ENCODE data around the gene ZNF473. TPM values are rescaled to one million over a fixed set of nuclear protein-coding genes. Genes with fewer than 3 reads are reported as not detected.
A peak's percentile ranks its signal among the peaks of the same experiment; 100 is the strongest.

Gene ZNF473
- total and polyA plus RNA-seq, 2 experiments from 2014 or later: 3.3 to 18.9 TPM

DNA sequence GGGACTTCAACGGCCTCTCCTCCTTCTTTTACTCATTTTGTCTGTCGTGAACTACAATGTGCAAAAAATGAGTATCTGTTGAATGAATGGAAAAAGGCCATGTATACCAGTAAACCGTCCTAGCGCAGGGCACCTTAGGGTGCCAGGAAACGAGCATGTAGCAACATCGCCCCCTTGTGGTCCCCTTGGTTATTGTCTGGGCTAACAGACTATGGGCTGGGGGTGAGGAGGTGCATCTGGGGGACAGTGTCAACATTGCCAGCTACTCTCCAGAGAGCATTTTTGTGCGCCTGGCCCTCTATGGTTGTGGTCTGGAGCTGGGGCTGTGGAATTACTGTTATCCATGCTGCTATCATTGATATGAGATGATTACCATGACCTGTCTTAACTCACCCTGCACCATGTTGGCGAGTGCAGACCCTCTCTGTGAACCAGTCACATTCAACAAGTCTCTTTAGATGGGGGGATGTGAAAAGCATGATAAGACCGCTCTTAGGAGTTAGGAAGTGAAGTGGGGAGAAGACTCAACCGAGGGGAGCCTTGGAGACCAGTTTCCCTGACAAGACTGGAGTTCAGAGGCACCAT, 42.1 kb upstream of the ZNF473 start:
- no peaks in the 10 kb centered on the region; the same call in 2 of the 3 replicates for H3K4me1 Mint-ChIP-seq
- no peak overlapping the region for H3K4me3 Mint-ChIP-seq
- no peak overlapping the region for H3K27ac Mint-ChIP-seq

DNA sequence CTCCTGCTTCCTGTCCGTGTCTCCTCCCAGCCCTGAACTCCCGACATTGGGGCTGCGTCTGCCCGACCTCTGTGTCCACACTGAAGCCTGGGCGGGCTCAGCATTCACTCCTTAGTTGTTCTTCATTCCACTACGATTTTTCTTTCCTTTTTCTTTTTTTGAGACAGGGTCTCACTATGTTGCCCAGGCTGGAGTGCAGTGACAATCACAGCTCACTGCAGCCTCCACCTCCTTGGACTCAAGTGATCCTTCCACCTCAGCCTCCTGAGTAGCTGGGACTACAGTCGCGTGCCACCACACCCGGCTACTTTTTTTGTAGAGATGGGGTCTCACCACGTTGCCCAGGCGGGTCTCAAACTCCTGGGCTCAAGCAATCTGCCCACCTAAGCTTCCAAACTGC, 41.3 kb upstream of the ZNF473 start:
- Histone ChIP-seq H3K4me2 (no peak overlapping the region), H2AFZ (no peak overlapping the region), H3K9me2 (ENCODE audit: insufficient read depth) (no peaks in the 10 kb centered on the region), H3K27ac (ENCODE audit: low read depth) (no peak overlapping the region), H3K36me3 (ENCODE audit: insufficient read depth) (no peaks in the 10 kb centered on the region), H3K4me3 (no peak overlapping the region), H4K20me1 (replicated peaks; ENCODE audit: insufficient read depth) (no peaks in the 10 kb centered on the region; the same call in 1 of the 2 replicates), H3F3A (replicated peaks; ENCODE audit: low read depth) (no peaks in the 10 kb centered on the region), H3K27me3 (ENCODE audit: insufficient read depth) (no peaks in the 10 kb centered on the region), H3K4me1 (ENCODE audit: insufficient read depth) (no peaks in the 10 kb centered on the region), H3K79me2 (replicated peaks; ENCODE audit: insufficient read depth) (no peaks in the 10 kb centered on the region)
- H3K27me3 Mint-ChIP-seq (ENCODE audit: insufficient read depth, low read depth, poor library complexity): peaks cover 7% of the 10 kb centered on the region
- DNase-seq (ENCODE audit: low spot score) (no peak), ATAC-seq (no peak)
- H3K27ac Mint-ChIP-seq: no peak overlapping the region
- H3K36me3 Mint-ChIP-seq (ENCODE audit: low read depth): no peaks in the 10 kb centered on the region; the same call in 1 of the 3 replicates
- H3K4me1 Mint-ChIP-seq: no peaks in the 10 kb centered on the region; the same call in 2 of the 3 replicates
- H3K4me3 Mint-ChIP-seq: no peak overlapping the region
- peaks cover 3% of the 10 kb centered on the region; the same call in 2 of the 3 replicates for H3K9me3 Mint-ChIP-seq
- TF ChIP-seq CREB1 (CRISPR knock-in tag; IDR thresholded peaks at IDR 0.05; ENCODE audit: low read depth) (no peak), EZH2phosphoT487 (IDR thresholded peaks at IDR 0.05; ENCODE audit: unreplicated experiment) (no peak)
- TF ChIP-seq, protein P1, sequence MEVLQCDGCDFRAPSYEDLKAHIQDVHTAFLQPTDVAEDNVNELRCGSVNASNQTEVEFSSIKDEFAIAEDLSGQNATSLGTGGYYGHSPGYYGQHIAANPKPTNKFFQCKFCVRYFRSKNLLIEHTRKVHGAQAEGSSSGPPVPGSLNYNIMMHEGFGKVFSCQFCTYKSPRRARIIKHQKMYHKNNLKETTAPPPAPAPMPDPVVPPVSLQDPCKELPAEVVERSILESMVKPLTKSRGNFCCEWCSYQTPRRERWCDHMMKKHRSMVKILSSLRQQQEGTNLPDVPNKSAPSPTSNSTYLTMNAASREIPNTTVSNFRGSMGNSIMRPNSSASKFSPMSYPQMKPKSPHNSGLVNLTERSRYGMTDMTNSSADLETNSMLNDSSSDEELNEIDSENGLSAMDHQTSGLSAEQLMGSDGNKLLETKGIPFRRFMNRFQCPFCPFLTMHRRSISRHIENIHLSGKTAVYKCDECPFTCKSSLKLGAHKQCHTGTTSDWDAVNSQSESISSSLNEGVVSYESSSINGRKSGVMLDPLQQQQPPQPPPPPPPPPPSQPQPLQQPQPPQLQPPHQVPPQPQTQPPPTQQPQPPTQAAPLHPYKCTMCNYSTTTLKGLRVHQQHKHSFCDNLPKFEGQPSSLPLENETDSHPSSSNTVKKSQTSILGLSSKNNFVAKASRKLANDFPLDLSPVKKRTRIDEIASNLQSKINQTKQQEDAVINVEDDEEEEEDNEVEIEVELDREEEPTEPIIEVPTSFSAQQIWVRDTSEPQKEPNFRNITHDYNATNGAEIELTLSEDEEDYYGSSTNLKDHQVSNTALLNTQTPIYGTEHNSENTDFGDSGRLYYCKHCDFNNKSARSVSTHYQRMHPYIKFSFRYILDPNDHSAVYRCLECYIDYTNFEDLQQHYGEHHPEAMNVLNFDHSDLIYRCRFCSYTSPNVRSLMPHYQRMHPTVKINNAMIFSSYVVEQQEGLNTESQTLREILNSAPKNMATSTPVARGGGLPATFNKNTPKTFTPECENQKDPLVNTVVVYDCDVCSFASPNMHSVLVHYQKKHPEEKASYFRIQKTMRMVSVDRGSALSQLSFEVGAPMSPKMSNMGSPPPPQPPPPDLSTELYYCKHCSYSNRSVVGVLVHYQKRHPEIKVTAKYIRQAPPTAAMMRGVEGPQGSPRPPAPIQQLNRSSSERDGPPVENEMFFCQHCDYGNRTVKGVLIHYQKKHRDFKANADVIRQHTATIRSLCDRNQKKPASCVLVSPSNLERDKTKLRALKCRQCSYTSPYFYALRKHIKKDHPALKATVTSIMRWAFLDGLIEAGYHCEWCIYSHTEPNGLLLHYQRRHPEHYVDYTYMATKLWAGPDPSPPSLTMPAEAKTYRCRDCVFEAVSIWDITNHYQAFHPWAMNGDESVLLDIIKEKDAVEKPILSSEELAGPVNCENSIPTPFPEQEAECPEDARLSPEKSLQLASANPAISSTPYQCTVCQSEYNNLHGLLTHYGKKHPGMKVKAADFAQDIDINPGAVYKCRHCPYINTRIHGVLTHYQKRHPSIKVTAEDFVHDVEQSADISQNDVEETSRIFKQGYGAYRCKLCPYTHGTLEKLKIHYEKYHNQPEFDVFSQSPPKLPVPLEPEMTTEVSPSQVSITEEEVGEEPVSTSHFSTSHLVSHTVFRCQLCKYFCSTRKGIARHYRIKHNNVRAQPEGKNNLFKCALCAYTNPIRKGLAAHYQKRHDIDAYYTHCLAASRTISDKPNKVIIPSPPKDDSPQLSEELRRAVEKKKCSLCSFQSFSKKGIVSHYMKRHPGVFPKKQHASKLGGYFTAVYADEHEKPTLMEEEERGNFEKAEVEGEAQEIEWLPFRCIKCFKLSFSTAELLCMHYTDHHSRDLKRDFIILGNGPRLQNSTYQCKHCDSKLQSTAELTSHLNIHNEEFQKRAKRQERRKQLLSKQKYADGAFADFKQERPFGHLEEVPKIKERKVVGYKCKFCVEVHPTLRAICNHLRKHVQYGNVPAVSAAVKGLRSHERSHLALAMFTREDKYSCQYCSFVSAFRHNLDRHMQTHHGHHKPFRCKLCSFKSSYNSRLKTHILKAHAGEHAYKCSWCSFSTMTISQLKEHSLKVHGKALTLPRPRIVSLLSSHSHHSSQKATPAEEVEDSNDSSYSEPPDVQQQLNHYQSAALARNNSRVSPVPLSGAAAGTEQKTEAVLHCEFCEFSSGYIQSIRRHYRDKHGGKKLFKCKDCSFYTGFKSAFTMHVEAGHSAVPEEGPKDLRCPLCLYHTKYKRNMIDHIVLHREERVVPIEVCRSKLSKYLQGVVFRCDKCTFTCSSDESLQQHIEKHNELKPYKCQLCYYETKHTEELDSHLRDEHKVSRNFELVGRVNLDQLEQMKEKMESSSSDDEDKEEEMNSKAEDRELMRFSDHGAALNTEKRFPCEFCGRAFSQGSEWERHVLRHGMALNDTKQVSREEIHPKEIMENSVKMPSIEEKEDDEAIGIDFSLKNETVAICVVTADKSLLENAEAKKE (CRISPR knock-in tag; IDR thresholded peaks at IDR 0.05): no peak

More for the DNA sequence above, 42.1 kb upstream of the ZNF473 start:
- Histone ChIP-seq H3K79me2 (replicated peaks; ENCODE audit: insufficient read depth) (no peaks in the 10 kb centered on the region), H3K36me3 (ENCODE audit: insufficient read depth) (no peaks in the 10 kb centered on the region), H3K27ac (ENCODE audit: low read depth) (no peak overlapping the region), H3K4me2 (no peak overlapping the region), H4K20me1 (replicated peaks; ENCODE audit: insufficient read depth) (no peaks in the 10 kb centered on the region; the same call in 1 of the 2 replicates), H3K27me3 (ENCODE audit: insufficient read depth) (no peaks in the 10 kb centered on the region), H2AFZ (no peak overlapping the region), H3K4me1 (ENCODE audit: insufficient read depth) (no peaks in the 10 kb centered on the region), H3F3A (replicated peaks; ENCODE audit: low read depth) (no peaks in the 10 kb centered on the region), H3K9me2 (ENCODE audit: insufficient read depth) (no peaks in the 10 kb centered on the region), H3K4me3 (no peak overlapping the region)
- Mint-ChIP-seq H3K9me3 (peaks cover 3% of the 10 kb centered on the region; the same call in 2 of the 3 replicates), H3K27me3 (ENCODE audit: insufficient read depth, low read depth, poor library complexity) (peaks cover 5% of the 10 kb centered on the region), H3K36me3 (ENCODE audit: low read depth) (no peaks in the 10 kb centered on the region; the same call in 1 of the 3 replicates)
- ATAC-seq: peak; percentile 70
- TF ChIP-seq, protein P2, sequence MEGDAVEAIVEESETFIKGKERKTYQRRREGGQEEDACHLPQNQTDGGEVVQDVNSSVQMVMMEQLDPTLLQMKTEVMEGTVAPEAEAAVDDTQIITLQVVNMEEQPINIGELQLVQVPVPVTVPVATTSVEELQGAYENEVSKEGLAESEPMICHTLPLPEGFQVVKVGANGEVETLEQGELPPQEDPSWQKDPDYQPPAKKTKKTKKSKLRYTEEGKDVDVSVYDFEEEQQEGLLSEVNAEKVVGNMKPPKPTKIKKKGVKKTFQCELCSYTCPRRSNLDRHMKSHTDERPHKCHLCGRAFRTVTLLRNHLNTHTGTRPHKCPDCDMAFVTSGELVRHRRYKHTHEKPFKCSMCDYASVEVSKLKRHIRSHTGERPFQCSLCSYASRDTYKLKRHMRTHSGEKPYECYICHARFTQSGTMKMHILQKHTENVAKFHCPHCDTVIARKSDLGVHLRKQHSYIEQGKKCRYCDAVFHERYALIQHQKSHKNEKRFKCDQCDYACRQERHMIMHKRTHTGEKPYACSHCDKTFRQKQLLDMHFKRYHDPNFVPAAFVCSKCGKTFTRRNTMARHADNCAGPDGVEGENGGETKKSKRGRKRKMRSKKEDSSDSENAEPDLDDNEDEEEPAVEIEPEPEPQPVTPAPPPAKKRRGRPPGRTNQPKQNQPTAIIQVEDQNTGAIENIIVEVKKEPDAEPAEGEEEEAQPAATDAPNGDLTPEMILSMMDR (conservative IDR thresholded peaks at IDR 0.05; ENCODE audit: low read depth in 2 of 2): peak; percentile 97 to 99
- TF ChIP-seq JUNB (IDR thresholded peaks at IDR 0.05; ENCODE audit: unreplicated experiment): no peak
- TF ChIP-seq ZNF114 (CRISPR knock-in tag; IDR thresholded peaks at IDR 0.05): no peak
- TF ChIP-seq, protein P3, sequence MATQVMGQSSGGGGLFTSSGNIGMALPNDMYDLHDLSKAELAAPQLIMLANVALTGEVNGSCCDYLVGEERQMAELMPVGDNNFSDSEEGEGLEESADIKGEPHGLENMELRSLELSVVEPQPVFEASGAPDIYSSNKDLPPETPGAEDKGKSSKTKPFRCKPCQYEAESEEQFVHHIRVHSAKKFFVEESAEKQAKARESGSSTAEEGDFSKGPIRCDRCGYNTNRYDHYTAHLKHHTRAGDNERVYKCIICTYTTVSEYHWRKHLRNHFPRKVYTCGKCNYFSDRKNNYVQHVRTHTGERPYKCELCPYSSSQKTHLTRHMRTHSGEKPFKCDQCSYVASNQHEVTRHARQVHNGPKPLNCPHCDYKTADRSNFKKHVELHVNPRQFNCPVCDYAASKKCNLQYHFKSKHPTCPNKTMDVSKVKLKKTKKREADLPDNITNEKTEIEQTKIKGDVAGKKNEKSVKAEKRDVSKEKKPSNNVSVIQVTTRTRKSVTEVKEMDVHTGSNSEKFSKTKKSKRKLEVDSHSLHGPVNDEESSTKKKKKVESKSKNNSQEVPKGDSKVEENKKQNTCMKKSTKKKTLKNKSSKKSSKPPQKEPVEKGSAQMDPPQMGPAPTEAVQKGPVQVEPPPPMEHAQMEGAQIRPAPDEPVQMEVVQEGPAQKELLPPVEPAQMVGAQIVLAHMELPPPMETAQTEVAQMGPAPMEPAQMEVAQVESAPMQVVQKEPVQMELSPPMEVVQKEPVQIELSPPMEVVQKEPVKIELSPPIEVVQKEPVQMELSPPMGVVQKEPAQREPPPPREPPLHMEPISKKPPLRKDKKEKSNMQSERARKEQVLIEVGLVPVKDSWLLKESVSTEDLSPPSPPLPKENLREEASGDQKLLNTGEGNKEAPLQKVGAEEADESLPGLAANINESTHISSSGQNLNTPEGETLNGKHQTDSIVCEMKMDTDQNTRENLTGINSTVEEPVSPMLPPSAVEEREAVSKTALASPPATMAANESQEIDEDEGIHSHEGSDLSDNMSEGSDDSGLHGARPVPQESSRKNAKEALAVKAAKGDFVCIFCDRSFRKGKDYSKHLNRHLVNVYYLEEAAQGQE (IDR thresholded peaks at IDR 0.05; ENCODE audit: unreplicated experiment): peak; percentile 35
- DNase-seq (ENCODE audit: low spot score): peak; percentile 80
